Neuronal stem cell (in vitro differentiated cells): ENCODE data around the gene GART.

ENCODE experiments used
- DNase-seq: peaks from one replicate; pipeline ENCODE4 v3.0.0-alpha.2; 2013; ENCODE audit warnings: low spot score
- H2AFZ ChIP-seq: one replicate; pipeline ENCODE4 v1.6.1; 2013; ENCODE audit warnings: mild to moderate bottlenecking, low read length, inconsistent platforms
- H2AK5ac ChIP-seq: 2 replicates; pipeline ENCODE4 v1.6.1; 2013; ENCODE audit warnings: low read depth, mild to moderate bottlenecking, inconsistent platforms, low read length, moderate library complexity, mixed read lengths
- H2BK120ac ChIP-seq: 2 replicates; pipeline ENCODE4 v1.6.1; 2013; ENCODE audit warnings: low read depth, mild to moderate bottlenecking, inconsistent platforms, low read length, moderate library complexity, mixed read lengths
- H2BK12ac ChIP-seq: one replicate; pipeline ENCODE4 v1.6.1; 2013; ENCODE audit warnings: low read length, inconsistent platforms
- H2BK15ac ChIP-seq: 2 replicates; pipeline ENCODE4 v1.6.1; 2013; ENCODE audit warnings: mild to moderate bottlenecking, low read length, inconsistent platforms, mixed read lengths
- H2BK5ac ChIP-seq: one replicate; pipeline ENCODE4 v1.6.1; 2013; ENCODE audit warnings: inconsistent platforms, mild to moderate bottlenecking, low read length, moderate library complexity
- H3K14ac ChIP-seq: one replicate; pipeline ENCODE4 v1.6.1; 2013; ENCODE audit warnings: low read length, inconsistent platforms
- H3K18ac ChIP-seq: 2 replicates; pipeline ENCODE4 v1.6.1; 2013; ENCODE audit warnings: low read length, inconsistent platforms
- H3K23ac ChIP-seq: 2 replicates; pipeline ENCODE4 v1.6.1; 2013; ENCODE audit warnings: low read depth, mild to moderate bottlenecking, mixed read lengths, low read length, inconsistent platforms; ENCODE audit not compliant: poor library complexity
- H3K27ac ChIP-seq: replicated peaks from 3 replicates; pipeline ENCODE4 v1.5.1; 2013; ENCODE audit warnings: low read length, inconsistent platforms
- H3K27me3 ChIP-seq, 3 experiments: 2 replicates each; pipeline ENCODE4 v1.6.1; 2013; ENCODE audit warnings: low read length in 3 of 3, mild to moderate bottlenecking in 2 of 3, inconsistent platforms in 1 of 3, low read depth in 1 of 3, mixed read lengths in 1 of 3, moderate library complexity in 1 of 3; ENCODE audit not compliant: control insufficient read depth in 3 of 3, insufficient read depth in 3 of 3
- H3K36me3 ChIP-seq, 2 donors: replicated peaks in 1 of 2; 2 replicates each; pipeline ENCODE4 v1.6.1; 2013; ENCODE audit warnings: low read length in 2 of 2; ENCODE audit not compliant: control insufficient read depth in 2 of 2, insufficient read depth in 2 of 2
- H3K4ac ChIP-seq: 2 replicates; pipeline ENCODE4 v1.6.1; 2013; ENCODE audit warnings: inconsistent platforms, mild to moderate bottlenecking, low read length, moderate library complexity
- H3K4me1 ChIP-seq, 2 donors: 1 replicate in 1 of 2; 2 replicates in 1 of 2; pipeline ENCODE4 v1.6.1; 2013; ENCODE audit warnings: low read length in 2 of 2, low read depth in 1 of 2; ENCODE audit not compliant: control insufficient read depth in 2 of 2, insufficient read depth in 1 of 2
- H3K4me2 ChIP-seq: one replicate; pipeline ENCODE4 v1.6.1; 2013; ENCODE audit warnings: mild to moderate bottlenecking, low read length, inconsistent platforms; ENCODE audit not compliant: insufficient read depth, poor library complexity, severe bottlenecking
- H3K4me3 ChIP-seq, 2 donors: 2 replicates each; pipeline ENCODE4 v1.5.1; 2013; ENCODE audit warnings: low read length in 2 of 2, mild to moderate bottlenecking in 2 of 2, inconsistent platforms in 1 of 2, moderate library complexity in 1 of 2
- H3K79me1 ChIP-seq: one replicate; pipeline ENCODE4 v1.6.1; 2013; ENCODE audit warnings: low read depth, mild to moderate bottlenecking, inconsistent platforms, low read length, moderate library complexity
- H3K9ac ChIP-seq: one replicate; pipeline ENCODE4 v1.6.1; 2013; ENCODE audit warnings: mild to moderate bottlenecking, low read depth, low read length, inconsistent platforms; ENCODE audit not compliant: poor library complexity
- H3K9me3 ChIP-seq, 2 donors: replicated peaks in 1 of 2; 2 replicates each; pipeline versions ENCODE3 to v1.6.1; 2013; ENCODE audit warnings: low read length in 2 of 2, mild to moderate bottlenecking in 2 of 2, inconsistent platforms in 1 of 2, low read depth in 1 of 2, mixed read lengths in 1 of 2, moderate library complexity in 1 of 2; ENCODE audit not compliant: control insufficient read depth in 2 of 2, insufficient read depth in 1 of 2
- H4K8ac ChIP-seq: one replicate; pipeline ENCODE4 v1.6.1; 2013; ENCODE audit warnings: low read depth, mild to moderate bottlenecking, inconsistent platforms, low read length, moderate library complexity
- H4K91ac ChIP-seq: one replicate; pipeline ENCODE4 v1.6.1; 2013; ENCODE audit warnings: low read length, low read depth, mild to moderate bottlenecking, inconsistent platforms; ENCODE audit not compliant: poor library complexity
- WGBS, 2 donors: extraction: QIAGEN DNeasy Blood & Tissue Kit; methylation state at CpG; one replicate each; pipeline ENCODE4 v1.1.7; 2013; ENCODE audit warnings: missing lambda C conversion rate in 2 of 2, mixed read lengths in 1 of 2; ENCODE audit not compliant: insufficient read length in 2 of 2, insufficient replicate concordance in 1 of 2; ENCODE audit errors: extremely low coverage in 2 of 2; 5-methylcytosine and 5-hydroxymethylcytosine counted together

Gene GART

DNA sequence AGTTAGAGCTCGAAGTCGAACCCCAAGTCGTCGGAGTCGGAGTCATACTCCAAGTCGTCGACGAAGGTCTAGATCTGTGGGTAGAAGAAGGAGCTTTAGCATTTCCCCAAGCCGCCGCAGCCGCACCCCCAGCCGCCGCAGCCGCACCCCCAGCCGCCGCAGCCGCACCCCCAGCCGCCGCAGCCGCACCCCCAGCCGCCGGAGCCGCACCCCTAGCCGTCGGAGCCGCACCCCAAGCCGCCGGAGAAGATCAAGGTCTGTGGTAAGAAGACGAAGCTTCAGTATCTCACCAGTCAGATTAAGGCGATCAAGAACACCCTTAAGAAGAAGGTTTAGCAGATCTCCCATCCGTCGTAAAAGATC, 13.0 kb upstream of the GART start:
- H3K27ac ChIP-seq = no peak overlapping the region
- H2BK120ac ChIP-seq = no peak overlapping the region
- no peak for DNase-seq
- peaks cover 19% of the 10 kb centered on the region for H3K79me1 ChIP-seq
- H2AK5ac ChIP-seq = no peak overlapping the region
- H3K18ac ChIP-seq = no peak overlapping the region
- no peaks in the 10 kb centered on the region for H3K27me3 ChIP-seq
- no peak overlapping the region for H3K4me3 ChIP-seq
- no peak overlapping the region for H3K23ac ChIP-seq
- H4K8ac ChIP-seq = no peak overlapping the region
- H2AFZ ChIP-seq = no peak overlapping the region
- no peak overlapping the region for H2BK5ac ChIP-seq
- H4K91ac ChIP-seq = no peak overlapping the region
- WGBS, 2 donors = no CpG with 5 or more reads among the region's 32 CpGs
- no peak overlapping the region for H3K4me2 ChIP-seq
- H2BK15ac ChIP-seq = no peak overlapping the region
- peaks cover 6 to 39% of the 10 kb centered on the region in 2 donors for H3K9me3 ChIP-seq
- H3K9ac ChIP-seq = no peak overlapping the region
- H3K4ac ChIP-seq = no peak overlapping the region
- no peak overlapping the region for H3K14ac ChIP-seq
- no peaks in the 10 kb centered on the region for H3K4me1 ChIP-seq
- H3K36me3 ChIP-seq = peaks cover 60 to 98% of the 10 kb centered on the region in 2 donors
- H2BK12ac ChIP-seq = no peak overlapping the region

DNA sequence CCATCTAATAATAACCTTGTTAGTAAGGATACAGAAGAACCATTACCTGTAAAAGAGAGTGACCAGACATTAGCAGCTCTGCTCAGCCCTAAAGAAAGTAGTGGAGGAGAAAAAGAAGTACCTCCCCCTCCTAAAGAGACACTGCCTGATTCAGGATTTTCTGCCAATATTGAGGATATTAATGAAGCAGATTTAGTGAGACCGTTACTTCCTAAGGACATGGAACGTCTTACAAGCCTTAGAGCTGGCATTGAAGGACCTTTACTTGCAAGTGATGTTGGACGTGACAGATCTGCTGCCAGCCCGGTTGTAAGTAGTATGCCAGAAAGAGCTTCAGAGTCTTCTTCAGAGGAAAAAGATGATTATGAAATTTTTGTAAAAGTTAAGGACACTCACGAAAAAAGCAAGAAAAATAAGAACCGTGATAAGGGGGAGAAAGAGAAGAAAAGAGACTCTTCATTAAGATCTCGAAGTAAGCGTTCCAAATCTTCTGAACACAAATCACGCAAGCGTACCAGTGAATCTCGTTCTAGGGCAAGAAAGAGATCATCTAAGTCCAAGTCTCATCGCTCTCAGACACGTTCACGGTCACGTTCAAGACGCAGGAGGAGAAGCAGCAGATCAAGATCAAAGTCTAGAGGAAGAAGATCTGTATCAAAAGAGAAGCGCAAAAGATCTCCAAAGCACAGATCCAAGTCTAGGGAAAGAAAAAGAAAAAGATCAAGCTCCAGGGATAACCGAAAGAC, 12.5 kb upstream of the GART start:
- H2BK5ac ChIP-seq = no peak overlapping the region
- no peak overlapping the region for H3K9ac ChIP-seq
- H3K4me3 ChIP-seq = no peak overlapping the region
- WGBS, 2 donors = no CpG with 5 or more reads among the region's 18 CpGs
- no peaks in the 10 kb centered on the region for H3K4me1 ChIP-seq
- peaks cover 18% of the 10 kb centered on the region for H3K79me1 ChIP-seq
- no peak overlapping the region for H3K18ac ChIP-seq
- no peak overlapping the region for H2BK12ac ChIP-seq
- H2AFZ ChIP-seq = no peak overlapping the region
- H3K36me3 ChIP-seq = peaks cover 62 to 98% of the 10 kb centered on the region in 2 donors
- H2AK5ac ChIP-seq = no peak overlapping the region
- H4K8ac ChIP-seq = no peak overlapping the region
- H2BK15ac ChIP-seq = no peak overlapping the region
- no peaks in the 10 kb centered on the region for H3K27me3 ChIP-seq
- no peak overlapping the region for H2BK120ac ChIP-seq
- H3K4me2 ChIP-seq = no peak overlapping the region
- H3K9me3 ChIP-seq = peaks cover 6 to 39% of the 10 kb centered on the region in 2 donors
- no peak overlapping the region for H4K91ac ChIP-seq
- H3K14ac ChIP-seq = no peak overlapping the region
- DNase-seq = no peak
- no peak overlapping the region for H3K27ac ChIP-seq
- no peak overlapping the region for H3K23ac ChIP-seq
- H3K4ac ChIP-seq = no peak overlapping the region

DNA sequence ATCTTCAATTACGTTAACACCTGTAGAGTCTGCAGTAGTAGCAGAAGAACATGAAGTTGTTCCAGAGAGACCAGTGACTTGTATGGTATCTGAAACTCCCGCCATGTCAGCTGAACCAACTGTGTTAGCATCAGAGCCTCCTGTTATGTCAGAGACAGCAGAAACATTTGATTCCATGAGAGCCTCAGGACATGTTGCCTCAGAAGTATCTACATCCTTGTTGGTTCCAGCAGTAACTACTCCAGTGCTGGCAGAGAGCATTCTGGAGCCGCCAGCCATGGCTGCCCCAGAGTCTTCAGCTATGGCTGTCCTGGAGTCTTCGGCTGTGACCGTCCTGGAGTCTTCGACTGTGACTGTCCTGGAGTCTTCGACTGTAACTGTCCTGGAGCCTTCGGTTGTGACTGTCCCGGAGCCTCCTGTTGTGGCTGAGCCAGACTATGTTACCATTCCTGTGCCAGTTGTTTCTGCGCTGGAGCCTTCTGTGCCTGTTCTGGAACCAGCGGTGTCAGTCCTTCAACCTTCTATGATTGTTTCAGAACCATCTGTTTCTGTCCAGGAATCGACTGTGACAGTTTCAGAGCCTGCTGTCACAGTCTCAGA, 11.2 kb upstream of the GART start:
- peaks cover 6 to 35% of the 10 kb centered on the region in 2 donors for H3K9me3 ChIP-seq
- H2BK15ac ChIP-seq = no peak overlapping the region
- no peak overlapping the region for H2BK120ac ChIP-seq
- H3K4me2 ChIP-seq = no peak overlapping the region
- no peak overlapping the region for H2BK12ac ChIP-seq
- no peak overlapping the region for H3K14ac ChIP-seq
- peaks cover 59 to 98% of the 10 kb centered on the region in 2 donors for H3K36me3 ChIP-seq
- no peak overlapping the region for H2AK5ac ChIP-seq
- H2AFZ ChIP-seq = no peak overlapping the region
- no peak overlapping the region for H3K9ac ChIP-seq
- H2BK5ac ChIP-seq = no peak overlapping the region
- H4K8ac ChIP-seq = no peak overlapping the region
- H3K4ac ChIP-seq = no peak overlapping the region
- no peak overlapping the region for H3K18ac ChIP-seq
- no peaks in the 10 kb centered on the region for H3K4me1 ChIP-seq
- DNase-seq = no peak
- no peaks in the 10 kb centered on the region for H3K27me3 ChIP-seq
- H3K4me3 ChIP-seq = no peak overlapping the region
- no CpG with 5 or more reads among the region's 12 CpGs for WGBS, 2 donors
- H3K79me1 ChIP-seq = peaks cover 18% of the 10 kb centered on the region
- no peak overlapping the region for H4K91ac ChIP-seq
- H3K27ac ChIP-seq = no peak overlapping the region
- no peak overlapping the region for H3K23ac ChIP-seq

DNA sequence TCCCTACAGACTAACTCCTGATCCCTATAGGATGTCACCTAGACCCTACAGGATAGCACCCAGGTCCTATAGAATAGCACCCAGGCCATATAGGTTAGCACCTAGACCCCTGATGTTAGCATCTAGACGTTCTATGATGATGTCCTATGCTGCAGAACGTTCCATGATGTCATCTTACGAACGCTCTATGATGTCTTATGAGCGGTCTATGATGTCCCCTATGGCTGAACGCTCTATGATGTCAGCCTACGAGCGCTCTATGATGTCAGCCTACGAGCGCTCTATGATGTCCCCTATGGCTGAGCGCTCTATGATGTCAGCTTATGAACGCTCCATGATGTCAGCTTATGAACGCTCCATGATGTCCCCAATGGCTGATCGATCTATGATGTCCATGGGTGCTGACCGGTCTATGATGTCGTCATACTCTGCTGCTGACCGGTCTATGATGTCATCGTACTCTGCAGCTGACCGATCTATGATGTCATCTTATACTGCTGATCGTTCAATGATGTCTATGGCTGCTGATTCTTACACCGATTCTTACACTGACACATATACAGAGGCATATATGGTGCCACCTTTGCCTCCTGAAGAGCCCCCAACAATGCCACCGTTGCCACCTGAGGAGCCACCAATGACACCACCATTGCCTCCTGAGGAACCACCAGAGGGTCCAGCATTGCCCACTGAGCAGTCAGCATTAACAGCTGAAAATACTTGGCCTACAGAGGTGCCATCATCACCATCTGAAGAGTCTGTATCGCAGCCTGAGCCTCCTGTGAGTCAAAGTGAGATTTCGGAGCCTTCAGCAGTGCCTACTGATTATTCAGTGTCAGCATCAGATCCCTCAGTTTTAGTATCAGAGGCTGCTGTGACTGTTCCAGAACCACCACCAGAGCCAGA, 10.4 kb upstream of the GART start:
- H3K4me1 ChIP-seq = no peaks in the 10 kb centered on the region
- H3K9me3 ChIP-seq = peaks cover 6 to 35% of the 10 kb centered on the region in 2 donors
- no peak overlapping the region for H3K4ac ChIP-seq
- peaks cover 56 to 98% of the 10 kb centered on the region in 2 donors for H3K36me3 ChIP-seq
- no peak overlapping the region for H3K18ac ChIP-seq
- H3K27ac ChIP-seq = no peak overlapping the region
- no peak overlapping the region for H2AFZ ChIP-seq
- H2BK15ac ChIP-seq = no peak overlapping the region
- H3K4me3 ChIP-seq = no peak overlapping the region
- no peak overlapping the region for H3K4me2 ChIP-seq
- H3K79me1 ChIP-seq = peaks cover 18% of the 10 kb centered on the region
- no peak overlapping the region for H3K23ac ChIP-seq
- no peak overlapping the region for H4K8ac ChIP-seq
- H2BK12ac ChIP-seq = no peak overlapping the region
- H2AK5ac ChIP-seq = no peak overlapping the region
- no peak overlapping the region for H3K9ac ChIP-seq
- no CpG with 5 or more reads among the region's 24 CpGs for WGBS, 2 donors
- H3K14ac ChIP-seq = no peak overlapping the region
- no peak for DNase-seq
- H4K91ac ChIP-seq = no peak overlapping the region
- H3K27me3 ChIP-seq = no peaks in the 10 kb centered on the region
- no peak overlapping the region for H2BK5ac ChIP-seq
- H2BK120ac ChIP-seq = no peak overlapping the region
